Adipocyte (in vitro differentiated cells): ENCODE measurements around the gene CNGB1.
A peak's percentile ranks its signal among the peaks of the same experiment; 100 is the strongest.
"Not testable (repeated sequence)": the region's sequence is repeated elsewhere in the genome, so short reads cannot be mapped to it uniquely, and the experiment has no call there.

Experiments used
- DNase-seq: peaks from one replicate; pipeline ENCODE4 v3.0.0-alpha.2; 2015; ENCODE audit warnings: low read depth
- H3K27me3 ChIP-seq: replicated peaks from 2 replicates; pipeline ENCODE4 v1.7.0; 2013; ENCODE audit warnings: mild to moderate bottlenecking, low read length, moderate library complexity; ENCODE audit not compliant: control insufficient read depth, insufficient read depth
- H3K36me3 ChIP-seq: 2 replicates; pipeline ENCODE4 v1.7.0; 2013; ENCODE audit warnings: low read length, mild to moderate bottlenecking, moderate library complexity; ENCODE audit not compliant: control insufficient read depth, insufficient read depth, severe bottlenecking
- H3K4me1 ChIP-seq: 2 replicates; pipeline ENCODE4 v1.7.0; 2013; ENCODE audit warnings: mild to moderate bottlenecking, low read length, moderate library complexity; ENCODE audit not compliant: control insufficient read depth, insufficient read depth
- H3K4me3 ChIP-seq: 2 replicates; pipeline ENCODE4 v1.7.0; 2013; ENCODE audit warnings: mild to moderate bottlenecking, low read length, moderate library complexity
- H3K9ac ChIP-seq: 2 replicates; pipeline ENCODE4 v1.7.0; 2013; ENCODE audit warnings: mild to moderate bottlenecking, low read length, moderate library complexity
- H3K9me3 ChIP-seq: 2 replicates; pipeline ENCODE4 v1.7.0; 2013; ENCODE audit warnings: mild to moderate bottlenecking, low read length, moderate library complexity; ENCODE audit not compliant: control insufficient read depth

CNGB1 gene

DNA sequence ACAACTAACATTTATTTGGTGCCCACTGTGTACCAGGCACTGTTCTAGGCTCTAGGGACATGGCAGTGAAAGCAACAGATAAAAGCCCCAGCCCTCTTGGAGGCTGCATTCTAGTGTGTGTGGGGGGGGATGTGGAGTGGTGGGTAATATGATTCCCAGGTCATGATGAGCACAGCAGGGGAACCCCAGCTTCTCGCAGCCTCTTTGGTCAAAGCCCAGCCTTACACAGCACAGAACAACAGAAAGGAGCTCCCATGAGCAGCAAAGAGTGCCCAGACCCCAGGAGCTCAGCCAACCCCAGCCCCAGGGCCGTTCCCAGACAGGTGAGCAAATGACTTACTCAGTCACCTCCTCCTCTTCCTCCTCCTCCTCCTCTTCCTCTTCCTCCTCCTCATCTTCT lies 21.9 kb downstream of the CNGB1 start:
- no peak for DNase-seq
- Histone ChIP-seq H3K36me3 (no peaks in the 10 kb centered on the region), H3K4me1 (no peaks in the 10 kb centered on the region)

GRCh38 chr16:57948027-57948426 lies 22.9 kb downstream of the CNGB1 start:
- no peak overlapping the region for H3K9ac ChIP-seq
- peaks cover 4% of the 10 kb centered on the region for H3K9me3 ChIP-seq
- peaks cover 65% of the 10 kb centered on the region for H3K27me3 ChIP-seq
- no peak overlapping the region for H3K4me3 ChIP-seq
- no peaks in the 10 kb centered on the region for H3K36me3 ChIP-seq
- no peaks in the 10 kb centered on the region for H3K4me1 ChIP-seq
- no peak for DNase-seq

More for the DNA sequence above, 21.9 kb downstream of the CNGB1 start:
- H3K9ac ChIP-seq, result no peak overlapping the region
- peaks cover 4% of the 10 kb centered on the region for H3K9me3 ChIP-seq
- H3K27me3 ChIP-seq, result peaks cover 73% of the 10 kb centered on the region
- H3K4me3 ChIP-seq, result no peak overlapping the region

- H3K4me3 ChIP-seq, result no peak overlapping the region
- H3K4me1 ChIP-seq, result no peaks in the 10 kb centered on the region
- H3K27me3 ChIP-seq, result peaks cover 65% of the 10 kb centered on the region
- H3K9ac ChIP-seq, result no peak overlapping the region
- no peaks in the 10 kb centered on the region for H3K36me3 ChIP-seq
- no peak for DNase-seq
- H3K9me3 ChIP-seq, result peaks cover 4% of the 10 kb centered on the region
Measured at GRCh38 chr16:57947261-57947660, 23.7 kb downstream of the CNGB1 start.

- no peak for DNase-seq
- H3K9ac ChIP-seq, result no peak overlapping the region
- H3K4me1 ChIP-seq, result no peaks in the 10 kb centered on the region
- peaks cover 56% of the 10 kb centered on the region for H3K27me3 ChIP-seq
- H3K4me3 ChIP-seq, result no peak overlapping the region
- H3K36me3 ChIP-seq, result no peaks in the 10 kb centered on the region
- peaks cover 4% of the 10 kb centered on the region for H3K9me3 ChIP-seq
Measured at GRCh38 chr16:57946181-57946801, 24.6 kb downstream of the CNGB1 start.

- Histone ChIP-seq H3K9ac (no peak overlapping the region), H3K9me3 (peaks cover 4% of the 10 kb centered on the region), H3K27me3 (peaks cover 51% of the 10 kb centered on the region), H3K36me3 (no peaks in the 10 kb centered on the region), H3K4me3 (no peak overlapping the region), H3K4me1 (peaks cover 5% of the 10 kb centered on the region)
- no peak for DNase-seq
Measured at GRCh38 chr16:57945740-57946138, 25.2 kb downstream of the CNGB1 start.

GRCh38 chr16:57944970-57945739 lies 25.8 kb downstream of the CNGB1 start:
- Histone ChIP-seq H3K4me3 (no peak overlapping the region), H3K9me3 (peaks cover 4% of the 10 kb centered on the region)
- no peak for DNase-seq

GRCh38 chr16:57943381-57943780 lies 27.5 kb downstream of the CNGB1 start:
- not testable (repeated sequence) for H3K9ac ChIP-seq, H3K9me3 ChIP-seq, DNase-seq

More at GRCh38 chr16:57944970-57945739, 25.8 kb downstream of the CNGB1 start:
- H3K9ac ChIP-seq, result no peak overlapping the region
- peaks cover 5% of the 10 kb centered on the region for H3K4me1 ChIP-seq
- peaks cover 49% of the 10 kb centered on the region for H3K27me3 ChIP-seq
- no peaks in the 10 kb centered on the region for H3K36me3 ChIP-seq

GRCh38 chr16:57941901-57942300 lies 29.0 kb downstream of the CNGB1 start:
- Histone ChIP-seq H3K4me1 (peaks cover 19% of the 10 kb centered on the region), H3K27me3 (peaks cover 23% of the 10 kb centered on the region)
- not testable (repeated sequence) for H3K36me3 ChIP-seq, H3K9me3 ChIP-seq, H3K4me3 ChIP-seq, DNase-seq, H3K9ac ChIP-seq

More at GRCh38 chr16:57943381-57943780, 27.5 kb downstream of the CNGB1 start:
- peaks cover 16% of the 10 kb centered on the region for H3K4me1 ChIP-seq
- peaks cover 31% of the 10 kb centered on the region for H3K27me3 ChIP-seq
- H3K4me3 ChIP-seq, H3K36me3 ChIP-seq: not testable (repeated sequence)

DNA sequence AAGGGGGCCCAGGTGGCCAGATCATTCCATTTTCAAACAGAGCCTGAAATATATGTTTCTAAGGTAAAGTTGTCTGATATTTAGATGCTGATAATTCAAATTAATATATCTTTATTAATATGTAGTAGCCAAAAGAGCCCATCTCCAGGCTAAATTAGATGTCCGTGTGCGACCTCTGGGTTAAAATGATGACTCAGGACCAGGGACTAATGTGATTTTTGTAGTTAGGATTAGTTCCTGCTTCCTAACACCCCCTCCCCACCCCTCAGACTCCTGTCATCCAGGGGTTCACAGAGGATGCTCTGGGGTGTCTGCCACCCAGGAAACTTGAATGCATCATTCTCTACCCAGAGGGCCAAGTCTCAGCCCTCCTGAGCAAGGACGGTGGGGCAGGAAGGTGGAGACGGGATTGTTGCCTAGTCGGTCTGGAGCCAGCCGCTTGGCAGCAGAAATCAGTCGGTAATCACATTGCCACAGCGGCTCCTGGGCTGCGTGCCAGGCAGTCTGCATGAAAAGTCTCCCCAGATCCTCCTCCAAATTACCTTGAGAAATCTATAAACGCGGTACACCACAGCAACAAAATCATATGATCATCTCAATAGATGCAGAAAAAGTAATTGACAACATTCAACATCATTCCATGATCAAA lies 29.8 kb downstream of the CNGB1 start:
- H3K4me3 ChIP-seq, result no peak overlapping the region
- peak; percentile 54 for DNase-seq
- H3K9me3 ChIP-seq, result no peaks in the 10 kb centered on the region
- H3K27me3 ChIP-seq, result peaks cover 26% of the 10 kb centered on the region
- H3K36me3 ChIP-seq, result no peaks in the 10 kb centered on the region
- no peak overlapping the region for H3K9ac ChIP-seq
- H3K4me1 ChIP-seq, result peaks cover 19% of the 10 kb centered on the region

DNA sequence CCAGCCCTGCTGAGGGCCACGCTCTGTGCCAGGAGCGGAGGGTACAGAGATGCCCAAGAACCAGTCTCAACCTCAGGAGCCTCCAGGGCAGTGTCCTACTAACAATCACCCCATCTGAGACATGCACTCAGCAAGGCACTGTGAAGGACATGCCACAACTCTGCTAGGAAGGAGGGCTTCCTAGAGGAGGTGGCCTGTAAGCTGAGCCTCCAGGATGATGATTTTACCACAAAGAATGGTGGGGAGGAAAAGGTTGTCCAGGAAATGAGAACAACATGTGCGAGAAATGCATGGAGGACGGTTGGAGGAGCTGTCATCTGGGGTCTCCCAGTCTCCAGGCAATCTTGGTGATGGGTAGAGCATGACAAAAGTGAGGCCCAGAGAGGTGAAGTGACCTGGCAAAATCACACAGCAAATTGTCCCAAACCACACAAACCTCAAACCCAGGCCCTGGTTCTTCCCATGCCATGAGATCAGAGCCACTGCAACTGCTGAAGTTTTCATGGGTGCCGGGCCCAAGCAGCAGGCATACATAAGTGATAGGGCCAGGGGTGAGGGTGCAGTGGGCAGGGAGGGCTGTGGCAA lies 30.5 kb downstream of the CNGB1 start:
- Histone ChIP-seq H3K36me3 (no peaks in the 10 kb centered on the region), H3K27me3 (peaks cover 24% of the 10 kb centered on the region), H3K9ac (no peak overlapping the region), H3K4me1 (peaks cover 19% of the 10 kb centered on the region), H3K4me3 (no peak overlapping the region), H3K9me3 (no peaks in the 10 kb centered on the region)
- no peak for DNase-seq

DNA sequence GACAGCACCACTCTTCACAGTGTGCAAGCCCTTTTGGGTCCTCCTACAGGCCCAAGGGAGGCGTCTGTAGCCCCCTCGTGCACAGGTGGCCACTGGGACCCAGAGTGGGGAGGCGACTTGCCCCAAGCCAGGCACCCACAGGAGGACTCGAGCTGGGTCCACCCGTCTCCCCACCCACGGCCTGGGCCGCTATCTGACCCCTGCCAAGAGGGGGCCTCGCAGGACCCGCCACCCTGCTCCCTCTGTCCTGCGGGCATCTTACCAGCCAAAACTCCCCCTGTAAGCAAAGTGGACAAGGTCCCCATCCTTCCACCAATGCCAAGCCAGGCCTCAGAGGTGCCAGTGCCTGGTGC lies 31.1 kb downstream of the CNGB1 start:
- Histone ChIP-seq H3K27me3 (peaks cover 17% of the 10 kb centered on the region), H3K36me3 (no peaks in the 10 kb centered on the region), H3K4me1 (peaks cover 19% of the 10 kb centered on the region), H3K9me3 (no peaks in the 10 kb centered on the region), H3K4me3 (no peak overlapping the region), H3K9ac (no peak overlapping the region)
- no peak for DNase-seq
